Keratinocyte (primary cell): ENCODE results near the gene HNRNPK. TPM values are rescaled to one million over a fixed set of nuclear protein-coding genes. Genes with fewer than 3 reads are reported as not detected.

Experiments used
- DNase-seq: peaks from one replicate; pipeline ENCODE4 v3.0.0-alpha.2; 2011; ENCODE audit warnings: low read depth, missing footprints, low spot score
- FAIRE-seq: peaks from 2 replicates; lab custom pipeline; 2011; peaks lifted over from hg19 to GRCh38; lab: Jason Lieb, UNC
- H2AFZ ChIP-seq: 2 replicates; pipeline ENCODE4 v1.6.0; 2012; ENCODE audit warnings: low read length, control low read depth, inconsistent platforms; ENCODE audit not compliant: control insufficient read depth
- H3K27ac ChIP-seq: 2 replicates; pipeline ENCODE4 v1.5.1; 2011; ENCODE audit warnings: low read length; ENCODE audit not compliant: control insufficient read depth, insufficient read depth
- H3K27me3 ChIP-seq: 3 replicates; pipeline ENCODE4 v1.6.0; 2011; ENCODE audit warnings: low read length; ENCODE audit not compliant: control insufficient read depth, insufficient read depth; ENCODE audit errors: extremely low read depth
- H3K36me3 ChIP-seq, 2 experiments: 2 replicates in 1 of 2; 3 replicates in 1 of 2; pipeline ENCODE4 v1.5.1; 2011; ENCODE audit warnings: low read length in 2 of 2, mild to moderate bottlenecking in 1 of 2; ENCODE audit not compliant: control insufficient read depth in 2 of 2, insufficient read depth in 2 of 2; ENCODE audit errors: extremely low read depth in 1 of 2
- H3K4me1 ChIP-seq: 3 replicates; pipeline ENCODE4 v1.5.1; 2011; ENCODE audit warnings: low read length; ENCODE audit not compliant: control insufficient read depth, insufficient read depth; ENCODE audit errors: extremely low read depth
- H3K4me2 ChIP-seq: 3 replicates; pipeline ENCODE4 v1.6.0; 2011; ENCODE audit warnings: low read depth, low read length; ENCODE audit not compliant: control insufficient read depth, insufficient read depth; ENCODE audit errors: extremely low read depth
- H3K4me3 ChIP-seq, 3 experiments: fragments of 200-600 bp in 1 of 3; sonication (generic) in 1 of 3; 2 replicates in 2 of 3; 3 replicates in 1 of 3; pipeline ENCODE4 v1.5.1; 2011 to 2016; ENCODE audit warnings: low read length in 3 of 3, mild to moderate bottlenecking in 3 of 3, control low read depth in 2 of 3, inconsistent platforms in 1 of 3, low read depth in 1 of 3, mixed read lengths in 1 of 3, mixed run types in 1 of 3, moderate library complexity in 1 of 3; ENCODE audit not compliant: control insufficient read depth in 2 of 3, insufficient read depth in 2 of 3; ENCODE audit errors: extremely low read depth in 1 of 3
- H3K79me2 ChIP-seq: 2 replicates; pipeline ENCODE4 v1.6.0; 2012; ENCODE audit warnings: low read length; ENCODE audit not compliant: control insufficient read depth, insufficient read depth
- H3K9ac ChIP-seq: 3 replicates; pipeline ENCODE4 v1.6.0; 2011; ENCODE audit warnings: low read length; ENCODE audit not compliant: control insufficient read depth, insufficient read depth; ENCODE audit errors: extremely low read depth
- H3K9me1 ChIP-seq: 3 replicates; pipeline ENCODE4 v1.6.0; 2011; ENCODE audit warnings: low read length; ENCODE audit not compliant: control insufficient read depth, insufficient read depth; ENCODE audit errors: extremely low read depth
- H3K9me3 ChIP-seq: 2 replicates; pipeline ENCODE4 v1.5.1; 2012; ENCODE audit warnings: low read depth, low read length; ENCODE audit not compliant: control insufficient read depth
- H4K20me1 ChIP-seq: 3 replicates; pipeline ENCODE4 v1.6.0; 2011; ENCODE audit warnings: low read length; ENCODE audit not compliant: control insufficient read depth, insufficient read depth; ENCODE audit errors: extremely low read depth
- EZH2 ChIP-seq: IDR thresholded peaks from one replicate; pipeline ENCODE4 v1.6.1; 2012; ENCODE audit warnings: inconsistent platforms, mild to moderate bottlenecking, low read length, moderate library complexity
- dilution Hi-C: fragments of 300-500 bp; cut with MboI; formaldehyde crosslinking; loops from one replicate; pipeline ENCODE4 v1.7.0; 2020; ENCODE audit warnings: low sequenced_read_pairs; ENCODE audit not compliant: extremely low pct_ligation_motif_present
- polyA plus RNA-seq, 5 experiments: library from polyadenylated mRNA; depleted of rRNA in 3 of 5; stranded (reverse) in 3 of 5; stranded (forward) in 1 of 5; unstranded in 1 of 5; fragments of >200 nt; gene quantifications; 1 replicate in 1 of 5; 2 replicates in 3 of 5; 3 replicates in 1 of 5; pipeline versions ENCODE4 v1.2.1 to v1.2.3, GENCODE V29; 2011 to 2012; ENCODE audit warnings: missing spikeins in 2 of 5, low read depth in 1 of 5, low replicate concordance in 1 of 5
- TF ChIP-seq, protein P1 (sequence below), 3 experiments: IDR thresholded peaks in 1 of 3; conservative IDR thresholded peaks in 1 of 3; optimal IDR thresholded peaks in 1 of 3; 2 replicates in 2 of 3; 3 replicates in 1 of 3; pipeline versions ENCODE3 to v1.5.1; 2011; ENCODE audit warnings: low read length in 3 of 3, mild to moderate bottlenecking in 3 of 3, moderate library complexity in 2 of 3, control low read depth in 1 of 3, inconsistent platforms in 1 of 3; ENCODE audit not compliant: insufficient read depth in 2 of 3; ENCODE audit errors: extremely low read depth in 1 of 3

HNRNPK gene
- polyA plus RNA-seq, 1 donor (not counting 4 experiments of a cell fraction or from before 2014, with no cell fraction given), result 661 TPM

GRCh38 chr9:83965350-83966208, 14.4 kb downstream of the HNRNPK start:
- Histone ChIP-seq H3K4me2 (no peak overlapping the region), H3K79me2 (no peaks in the 10 kb centered on the region), H3K9ac (no peak overlapping the region), H4K20me1 (peaks cover 2% of the 10 kb centered on the region), H3K36me3 (peaks cover 6 to 9% of the 10 kb centered on the region in 2 experiments), H3K4me3 (no peak overlapping the region), H3K27ac (peak overlapping the region; percentile 3), H3K27me3 (no peaks in the 10 kb centered on the region), H2AFZ (no peak overlapping the region), H3K9me1 (no peaks in the 10 kb centered on the region), H3K4me1 (peaks cover 10% of the 10 kb centered on the region), H3K9me3 (no peaks in the 10 kb centered on the region)
- dilution Hi-C loops, result no loop called here
- DNase-seq, result no peak
- TF ChIP-seq, protein P1, sequence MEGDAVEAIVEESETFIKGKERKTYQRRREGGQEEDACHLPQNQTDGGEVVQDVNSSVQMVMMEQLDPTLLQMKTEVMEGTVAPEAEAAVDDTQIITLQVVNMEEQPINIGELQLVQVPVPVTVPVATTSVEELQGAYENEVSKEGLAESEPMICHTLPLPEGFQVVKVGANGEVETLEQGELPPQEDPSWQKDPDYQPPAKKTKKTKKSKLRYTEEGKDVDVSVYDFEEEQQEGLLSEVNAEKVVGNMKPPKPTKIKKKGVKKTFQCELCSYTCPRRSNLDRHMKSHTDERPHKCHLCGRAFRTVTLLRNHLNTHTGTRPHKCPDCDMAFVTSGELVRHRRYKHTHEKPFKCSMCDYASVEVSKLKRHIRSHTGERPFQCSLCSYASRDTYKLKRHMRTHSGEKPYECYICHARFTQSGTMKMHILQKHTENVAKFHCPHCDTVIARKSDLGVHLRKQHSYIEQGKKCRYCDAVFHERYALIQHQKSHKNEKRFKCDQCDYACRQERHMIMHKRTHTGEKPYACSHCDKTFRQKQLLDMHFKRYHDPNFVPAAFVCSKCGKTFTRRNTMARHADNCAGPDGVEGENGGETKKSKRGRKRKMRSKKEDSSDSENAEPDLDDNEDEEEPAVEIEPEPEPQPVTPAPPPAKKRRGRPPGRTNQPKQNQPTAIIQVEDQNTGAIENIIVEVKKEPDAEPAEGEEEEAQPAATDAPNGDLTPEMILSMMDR (optimal IDR thresholded peaks at IDR 0.05 in 1 of 3, IDR thresholded peaks at IDR 0.05 in 1 of 3, conservative IDR thresholded peaks at IDR 0.05 in 1 of 3; ENCODE audit: extremely low read depth in 1 of 3, insufficient read depth in 2 of 3, low read length in 3 of 3), result no peak
- TF ChIP-seq EZH2, result no peak
- no peak for FAIRE-seq

DNA sequence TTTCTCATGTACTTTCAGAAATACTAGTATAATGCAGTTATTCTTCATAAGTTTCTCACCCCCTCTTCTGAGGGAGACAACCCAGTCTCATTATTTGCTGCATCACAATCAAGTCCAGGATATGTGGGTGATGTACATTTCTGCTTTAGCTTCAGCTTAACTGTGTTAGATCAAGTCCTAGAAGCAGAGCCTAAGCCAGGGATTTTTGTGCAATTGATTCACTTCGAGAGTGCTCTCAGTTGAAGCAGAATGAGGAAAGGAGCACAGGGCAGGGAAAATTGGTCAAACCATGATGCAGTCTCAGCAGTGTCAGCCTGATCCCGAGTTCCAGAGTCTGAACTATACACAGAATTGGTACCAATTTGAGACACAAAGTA, 15.1 kb downstream of the HNRNPK start:
- no peaks in the 10 kb centered on the region for H3K79me2 ChIP-seq
- no peaks in the 10 kb centered on the region for H3K27me3 ChIP-seq
- no peaks in the 10 kb centered on the region for H3K9me1 ChIP-seq
- H3K9ac ChIP-seq, result no peak overlapping the region
- peaks cover 10% of the 10 kb centered on the region for H3K4me1 ChIP-seq
- dilution Hi-C loops, result no loop called here
- no peak overlapping the region for H3K4me3 ChIP-seq
- H3K4me2 ChIP-seq, result no peak overlapping the region
- no peak overlapping the region for H2AFZ ChIP-seq
- DNase-seq, result no peak
- peaks cover 2% of the 10 kb centered on the region for H4K20me1 ChIP-seq
- H3K27ac ChIP-seq, result peak overlapping the region; percentile 3
- TF ChIP-seq, protein P1 (optimal IDR thresholded peaks at IDR 0.05 in 1 of 3, IDR thresholded peaks at IDR 0.05 in 1 of 3, conservative IDR thresholded peaks at IDR 0.05 in 1 of 3; ENCODE audit: extremely low read depth in 1 of 3, insufficient read depth in 2 of 3, low read length in 3 of 3), result no peak
- TF ChIP-seq EZH2, result no peak
- FAIRE-seq, result no peak
- peaks cover 6 to 9% of the 10 kb centered on the region in 2 experiments for H3K36me3 ChIP-seq
- H3K9me3 ChIP-seq, result no peaks in the 10 kb centered on the region
